Panc1 (cell line): ENCODE results near the gene RND1. TPM values are rescaled to one million over a fixed set of nuclear protein-coding genes. Genes with fewer than 3 reads are reported as not detected.
"Not testable (repeated sequence)": the region's sequence is repeated elsewhere in the genome, so short reads cannot be mapped to it uniquely, and the experiment has no call there.

ENCODE experiments used
- ATAC-seq: fragments of 200-7000 bp; cut with Tn5 transposase; 2 replicates; pipeline ENCODE4 v1.9.1; 2020; ENCODE audit warnings: mild to moderate bottlenecking, moderate library complexity
- BruUV-seq: library from RNA; stranded (reverse); fragments of 400-500 nt; replicated peaks from 2 replicates; lab custom pipeline; 2021; lab: Mats Ljungman, UMichigan
- CTCF ChIA-PET: fragments of 300-600 bp; sonication (Branson Sonifier 250); formaldehyde crosslinking; loops from one replicate; lab custom pipeline; 2022; ENCODE audit warnings: antibody characterized with exemption; lab: Charles Lee
- POLR2A ChIA-PET: fragments of 300-600 bp; sonication (Branson Sonifier 250); formaldehyde crosslinking; loops from one replicate; lab custom pipeline; 2022; ENCODE audit warnings: antibody characterized with exemption; lab: Charles Lee
- DNase-seq: peaks from one replicate; pipeline ENCODE4 v3.0.0-alpha.2; 2010; ENCODE audit warnings: low read depth, low spot score
- H3K27ac ChIP-seq: 2 replicates; pipeline ENCODE4 v1.5.1; 2011; ENCODE audit warnings: mild to moderate bottlenecking, low read length, inconsistent platforms
- H3K27me3 ChIP-seq: fragments of 200-500 bp; sonication (Bioruptor generic); 2 replicates; pipeline ENCODE4 v1.6.0; 2014; ENCODE audit warnings: low read length, inconsistent platforms; ENCODE audit not compliant: control insufficient read depth, insufficient read depth
- H3K36me3 ChIP-seq: fragments of 200-500 bp; sonication (Bioruptor generic); 2 replicates; pipeline ENCODE4 v1.5.1; 2014; ENCODE audit warnings: inconsistent platforms, mild to moderate bottlenecking, low read length, moderate library complexity; ENCODE audit not compliant: control insufficient read depth, insufficient read depth
- H3K4me1 ChIP-seq: 2 replicates; pipeline ENCODE4 v1.5.1; 2011; ENCODE audit warnings: inconsistent platforms, mild to moderate bottlenecking, low read length, moderate library complexity; ENCODE audit not compliant: control insufficient read depth, insufficient read depth
- H3K4me3 ChIP-seq, 2 experiments: 2 replicates each; pipeline ENCODE4 v1.5.1; 2011 to 2012; ENCODE audit warnings: low read depth in 2 of 2, low read length in 2 of 2, mild to moderate bottlenecking in 2 of 2, inconsistent platforms in 1 of 2, moderate library complexity in 1 of 2
- H3K9me3 ChIP-seq: fragments of 200-500 bp; sonication (Bioruptor generic); 2 replicates; pipeline ENCODE4 v1.5.1; 2014; ENCODE audit warnings: low read depth, mild to moderate bottlenecking, inconsistent platforms, low read length, moderate library complexity; ENCODE audit not compliant: control insufficient read depth, insufficient read depth
- POLR2AphosphoS5 ChIP-seq: IDR thresholded peaks from 2 replicates; pipeline ENCODE4 v1.6.1; 2012; ENCODE audit warnings: mild to moderate bottlenecking, low read depth, low read length, moderate library complexity
- SIN3A ChIP-seq: IDR thresholded peaks from 2 replicates; pipeline ENCODE4 v1.6.1; 2012; ENCODE audit warnings: low read depth, mild to moderate bottlenecking, low read length, moderate library complexity, borderline replicate concordance; ENCODE audit not compliant: insufficient read depth
- TCF7L2 ChIP-seq: IDR thresholded peaks from 2 replicates; pipeline ENCODE4 v1.6.1; 2011; ENCODE audit warnings: mild to moderate bottlenecking, low read depth, low read length, inconsistent platforms
- in situ Hi-C: cut with HindIII; loops from 2 replicates; pipeline ENCODE4 v1.10.0; 2016; ENCODE audit warnings: low sequenced_read_pairs, low pct_unique_long_range_greater_than_20kb
- intact Hi-C: fragments of 100-400 bp; cut with micrococcal nuclease; formaldehyde crosslinking; loops from one replicate; pipeline ENCODE4 v1.10.0; 2022; ENCODE audit not compliant: unreplicated experiment
- total RNA-seq: library from RNA; stranded (reverse); gene quantifications from one replicate; pipeline ENCODE4 v1.2.1, GENCODE V29; 2021; ENCODE audit not compliant: unreplicated experiment
- TF ChIP-seq, protein P1 (sequence below): fragments of 450-650 bp; IDR thresholded peaks from 2 replicates; pipeline ENCODE4 v1.5.1; 2017; ENCODE audit warnings: mild to moderate bottlenecking
- TF ChIP-seq, protein P2 (sequence below), 2 experiments: IDR thresholded peaks; 2 replicates each; pipeline ENCODE4 v1.6.1; 2011 to 2012; ENCODE audit warnings: low read depth in 2 of 2, control low read depth in 1 of 2, low read length in 1 of 2, mild to moderate bottlenecking in 1 of 2, moderate library complexity in 1 of 2; ENCODE audit not compliant: insufficient read depth in 1 of 2

Gene RND1
- total RNA-seq, 1 experiment from 2014 or later = 0.44 TPM

DNA sequence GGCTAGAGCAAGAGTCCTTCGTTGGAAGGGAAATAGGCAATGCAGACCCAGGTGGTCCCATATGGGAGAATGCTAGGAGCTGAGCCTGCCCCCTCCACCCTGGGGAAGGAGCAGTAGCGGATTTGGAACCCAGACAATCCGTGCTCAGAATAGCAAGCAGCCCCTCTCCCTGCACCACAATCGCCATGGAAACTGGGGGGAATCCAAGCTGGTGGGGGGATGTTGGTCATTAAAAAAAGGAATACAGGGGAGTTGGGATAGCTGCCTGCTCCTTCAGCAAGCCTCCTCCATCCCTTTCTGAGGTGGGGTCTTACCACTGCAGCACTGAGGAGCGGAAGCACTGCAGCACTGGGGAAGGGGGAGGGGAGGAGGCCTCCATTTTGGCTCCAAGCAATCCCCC is 2.9 kb downstream of the RND1 start:
- CTCF ChIA-PET = no interaction called here

DNA sequence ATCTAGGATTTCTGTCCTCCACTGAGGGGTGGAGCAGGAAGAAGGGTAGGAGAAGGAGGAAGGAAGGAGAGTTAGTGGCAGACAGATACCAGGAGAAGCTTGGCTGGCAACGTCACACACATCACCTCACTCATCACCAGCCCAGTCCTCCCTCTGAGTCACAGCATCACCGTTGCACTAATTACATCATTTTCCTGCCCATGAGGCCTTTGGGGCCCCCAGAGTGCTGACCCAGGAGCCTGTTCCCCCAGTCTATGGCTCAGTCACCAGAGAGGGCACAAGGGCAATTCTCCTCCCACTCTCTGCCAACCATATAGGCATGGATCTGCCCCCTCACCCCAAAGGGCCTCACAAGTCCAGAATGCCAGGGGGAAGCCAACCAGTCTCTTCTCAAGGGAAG is 4.6 kb downstream of the RND1 start:
- in situ Hi-C loops = no loop called here
- no peak for ATAC-seq
- Histone ChIP-seq H3K27me3 (peaks cover 10% of the 10 kb centered on the region), H3K27ac (no peak overlapping the region), H3K9me3 (no peaks in the 10 kb centered on the region), H3K4me3 (no peak overlapping the region), H3K4me1 (peaks cover 3% of the 10 kb centered on the region; the same call in 1 of the 2 replicates), H3K36me3 (no peaks in the 10 kb centered on the region)
- no TSS peak for BruUV-seq
- DNase-seq = no peak
- TF ChIP-seq SIN3A (no peak), TCF7L2 (no peak), POLR2AphosphoS5 (no peak)
- TF ChIP-seq, protein P1, sequence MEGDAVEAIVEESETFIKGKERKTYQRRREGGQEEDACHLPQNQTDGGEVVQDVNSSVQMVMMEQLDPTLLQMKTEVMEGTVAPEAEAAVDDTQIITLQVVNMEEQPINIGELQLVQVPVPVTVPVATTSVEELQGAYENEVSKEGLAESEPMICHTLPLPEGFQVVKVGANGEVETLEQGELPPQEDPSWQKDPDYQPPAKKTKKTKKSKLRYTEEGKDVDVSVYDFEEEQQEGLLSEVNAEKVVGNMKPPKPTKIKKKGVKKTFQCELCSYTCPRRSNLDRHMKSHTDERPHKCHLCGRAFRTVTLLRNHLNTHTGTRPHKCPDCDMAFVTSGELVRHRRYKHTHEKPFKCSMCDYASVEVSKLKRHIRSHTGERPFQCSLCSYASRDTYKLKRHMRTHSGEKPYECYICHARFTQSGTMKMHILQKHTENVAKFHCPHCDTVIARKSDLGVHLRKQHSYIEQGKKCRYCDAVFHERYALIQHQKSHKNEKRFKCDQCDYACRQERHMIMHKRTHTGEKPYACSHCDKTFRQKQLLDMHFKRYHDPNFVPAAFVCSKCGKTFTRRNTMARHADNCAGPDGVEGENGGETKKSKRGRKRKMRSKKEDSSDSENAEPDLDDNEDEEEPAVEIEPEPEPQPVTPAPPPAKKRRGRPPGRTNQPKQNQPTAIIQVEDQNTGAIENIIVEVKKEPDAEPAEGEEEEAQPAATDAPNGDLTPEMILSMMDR = no peak
- TF ChIP-seq, protein P2, sequence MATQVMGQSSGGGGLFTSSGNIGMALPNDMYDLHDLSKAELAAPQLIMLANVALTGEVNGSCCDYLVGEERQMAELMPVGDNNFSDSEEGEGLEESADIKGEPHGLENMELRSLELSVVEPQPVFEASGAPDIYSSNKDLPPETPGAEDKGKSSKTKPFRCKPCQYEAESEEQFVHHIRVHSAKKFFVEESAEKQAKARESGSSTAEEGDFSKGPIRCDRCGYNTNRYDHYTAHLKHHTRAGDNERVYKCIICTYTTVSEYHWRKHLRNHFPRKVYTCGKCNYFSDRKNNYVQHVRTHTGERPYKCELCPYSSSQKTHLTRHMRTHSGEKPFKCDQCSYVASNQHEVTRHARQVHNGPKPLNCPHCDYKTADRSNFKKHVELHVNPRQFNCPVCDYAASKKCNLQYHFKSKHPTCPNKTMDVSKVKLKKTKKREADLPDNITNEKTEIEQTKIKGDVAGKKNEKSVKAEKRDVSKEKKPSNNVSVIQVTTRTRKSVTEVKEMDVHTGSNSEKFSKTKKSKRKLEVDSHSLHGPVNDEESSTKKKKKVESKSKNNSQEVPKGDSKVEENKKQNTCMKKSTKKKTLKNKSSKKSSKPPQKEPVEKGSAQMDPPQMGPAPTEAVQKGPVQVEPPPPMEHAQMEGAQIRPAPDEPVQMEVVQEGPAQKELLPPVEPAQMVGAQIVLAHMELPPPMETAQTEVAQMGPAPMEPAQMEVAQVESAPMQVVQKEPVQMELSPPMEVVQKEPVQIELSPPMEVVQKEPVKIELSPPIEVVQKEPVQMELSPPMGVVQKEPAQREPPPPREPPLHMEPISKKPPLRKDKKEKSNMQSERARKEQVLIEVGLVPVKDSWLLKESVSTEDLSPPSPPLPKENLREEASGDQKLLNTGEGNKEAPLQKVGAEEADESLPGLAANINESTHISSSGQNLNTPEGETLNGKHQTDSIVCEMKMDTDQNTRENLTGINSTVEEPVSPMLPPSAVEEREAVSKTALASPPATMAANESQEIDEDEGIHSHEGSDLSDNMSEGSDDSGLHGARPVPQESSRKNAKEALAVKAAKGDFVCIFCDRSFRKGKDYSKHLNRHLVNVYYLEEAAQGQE (IDR thresholded peaks at IDR 0.05; ENCODE audit: insufficient read depth in 1 of 2, low read depth in 2 of 2, low read length in 1 of 2) = no peak
- intact Hi-C loops = no loop called here
- CTCF ChIA-PET = no interaction called here
- POLR2A ChIA-PET = interaction anchor here (0.6 kb wide), 1 partner anchor 91 kb away, joined by 4 read pairs; no protein-coding TSS in a partner anchor

More for the DNA sequence above, 2.9 kb downstream of the RND1 start:
- intact Hi-C loops = no loop called here
- Histone ChIP-seq H3K27me3 (peaks cover 10% of the 10 kb centered on the region), H3K36me3 (no peaks in the 10 kb centered on the region), H3K4me3 (no peak overlapping the region), H3K27ac (no peak overlapping the region), H3K4me1 (peaks cover 5% of the 10 kb centered on the region; the same call in 1 of the 2 replicates), H3K9me3 (no peaks in the 10 kb centered on the region)
- TF ChIP-seq POLR2AphosphoS5 (no peak), SIN3A (no peak), TCF7L2 (no peak)
- TF ChIP-seq, protein P1 = no peak
- TF ChIP-seq, protein P2 (IDR thresholded peaks at IDR 0.05; ENCODE audit: insufficient read depth in 1 of 2, low read depth in 2 of 2, low read length in 1 of 2) = no peak
- no peak for DNase-seq
- POLR2A ChIA-PET = no interaction called here
- BruUV-seq = no TSS peak
- in situ Hi-C loops = no loop called here
- ATAC-seq = no peak

- POLR2A ChIA-PET = interaction anchor here (0.6 kb wide), 2 partner anchors 61 to 92 kb away, joined by 3 to 4 read pairs; no protein-coding TSS in a partner anchor
- H3K27me3 ChIP-seq, H3K4me1 ChIP-seq, intact Hi-C loops, BruUV-seq, H3K27ac ChIP-seq, ATAC-seq, H3K36me3 ChIP-seq, H3K9me3 ChIP-seq, DNase-seq, H3K4me3 ChIP-seq, in situ Hi-C loops: not testable (repeated sequence)
- CTCF ChIA-PET = interaction anchor here (0.7 to 1.0 kb wide), 2 partner anchors 35 to 128 kb away, joined by 3 to 6 read pairs; no protein-coding TSS in a partner anchor
Measured at GRCh38 chr12:48860236-48860635, 5.4 kb downstream of the RND1 start.
